ENCODE measurements around the gene GALNT4.

Gene GALNT4

GRCh38 chr12:89525824-89526770, 1.5 kb upstream of the GALNT4 start, which contains the start of gene POC1B:
TSS of gene POC1B (minus strand) at chr12:89526047. CDS start at chr12:89525895, 152 bp downstream.
- no peaks in the 10 kb centered on the region for H3K9me3 ChIP-seq (ENCODE audit: control insufficient read depth, low read depth, low read length)
- H3K9ac ChIP-seq (ENCODE audit: low read length) = peak within 1 kb of the TSS; percentile 72
- peak within 1 kb of the TSS; percentile 91 for H3K4me3 ChIP-seq (ENCODE audit: low read length)
- H3K4me1 ChIP-seq (ENCODE audit: control insufficient read depth, low read depth, low read length) = peaks cover 3% of the 10 kb centered on the region
- H3K36me3 ChIP-seq (ENCODE audit: control insufficient read depth, low read depth, low read length) = no peaks in the 10 kb centered on the region
- no peaks in the 10 kb centered on the region for H3K27me3 ChIP-seq (ENCODE audit: control insufficient read depth, insufficient read depth, low read length)
- H3K27ac ChIP-seq (ENCODE audit: low read length) = no peak within 1 kb of the TSS

GRCh38 chr12:89525305-89525823, 768 bp upstream of the GALNT4 start:
- H3K4me3 ChIP-seq (ENCODE audit: low read length) = peak overlapping the region; percentile 91
- H3K27ac ChIP-seq (ENCODE audit: low read length) = no peak overlapping the region
- no peaks in the 10 kb centered on the region for H3K36me3 ChIP-seq (ENCODE audit: control insufficient read depth, low read depth, low read length)
- no peaks in the 10 kb centered on the region for H3K27me3 ChIP-seq (ENCODE audit: control insufficient read depth, insufficient read depth, low read length)
- H3K9ac ChIP-seq (ENCODE audit: low read length) = peak overlapping the region; percentile 72
- no peaks in the 10 kb centered on the region for H3K9me3 ChIP-seq (ENCODE audit: control insufficient read depth, low read depth, low read length)
- H3K4me1 ChIP-seq (ENCODE audit: control insufficient read depth, low read depth, low read length) = peaks cover 3% of the 10 kb centered on the region

DNA sequence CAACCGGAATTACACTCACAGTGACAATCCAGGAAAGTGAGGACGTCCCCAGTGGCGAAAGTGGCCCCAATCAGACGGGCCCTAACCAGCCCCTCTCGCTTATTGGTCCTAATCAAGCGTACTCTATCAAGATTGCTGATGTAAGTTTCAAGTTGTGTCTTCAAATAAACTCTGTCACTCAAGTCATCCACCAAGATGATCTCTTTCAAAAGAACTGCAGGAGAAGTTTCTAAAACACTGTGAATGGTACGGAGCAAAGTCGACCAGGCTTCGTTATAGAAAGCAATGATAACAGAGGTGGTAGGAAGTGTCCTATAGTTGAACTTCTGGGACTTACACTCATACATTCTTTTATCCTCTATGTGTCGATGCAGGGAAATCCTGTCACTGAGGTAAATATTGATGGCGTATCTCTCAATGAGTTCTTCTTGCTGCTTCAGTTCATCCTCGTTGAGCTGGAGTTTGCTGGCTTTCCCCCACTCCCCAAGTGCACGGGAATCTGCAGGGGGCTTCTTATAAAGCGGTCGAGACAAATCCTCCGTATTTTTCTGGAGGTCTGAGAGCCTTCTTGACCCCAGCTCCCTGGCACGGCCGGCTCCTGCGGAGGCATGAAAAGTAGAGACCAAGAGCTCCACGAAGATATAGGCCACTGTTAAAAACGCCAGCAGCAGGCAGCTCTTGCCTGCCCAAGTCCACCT, 604 bp downstream of the GALNT4 start:
- Histone ChIP-seq H3K27me3 (ENCODE audit: control insufficient read depth, insufficient read depth, low read length) (no peaks in the 10 kb centered on the region), H3K27ac (ENCODE audit: low read length) (no peak overlapping the region), H3K4me3 (ENCODE audit: low read length) (peak overlapping the region; percentile 91), H3K4me1 (ENCODE audit: control insufficient read depth, low read depth, low read length) (peaks cover 3% of the 10 kb centered on the region), H3K9me3 (ENCODE audit: control insufficient read depth, low read depth, low read length) (no peaks in the 10 kb centered on the region), H3K9ac (ENCODE audit: low read length) (peak overlapping the region; percentile 72), H3K36me3 (ENCODE audit: control insufficient read depth, low read depth, low read length) (no peaks in the 10 kb centered on the region)

DNA sequence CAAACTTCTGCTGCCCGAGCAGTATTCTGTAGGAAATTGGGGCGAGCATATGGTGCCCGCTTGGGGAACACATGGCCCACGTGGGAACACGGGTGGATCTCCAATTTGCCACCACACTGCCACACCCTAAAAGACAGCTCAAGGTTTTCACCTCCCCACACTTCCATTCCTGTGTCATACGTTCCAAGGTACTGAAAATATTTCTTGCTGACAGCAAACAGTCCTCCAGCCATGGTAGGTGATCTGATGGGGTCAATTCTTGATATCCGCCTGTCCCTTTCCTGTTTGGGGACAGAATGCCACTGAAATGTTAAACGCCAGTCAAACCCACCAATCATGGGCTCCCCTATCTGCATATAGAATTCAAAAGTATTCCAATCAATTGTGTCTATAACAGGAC, 1.2 kb downstream of the GALNT4 start:
- no peaks in the 10 kb centered on the region for H3K36me3 ChIP-seq (ENCODE audit: control insufficient read depth, low read depth, low read length)
- H3K9me3 ChIP-seq (ENCODE audit: control insufficient read depth, low read depth, low read length) = no peaks in the 10 kb centered on the region
- no peak overlapping the region for H3K9ac ChIP-seq (ENCODE audit: low read length)
- no peak overlapping the region for H3K4me3 ChIP-seq (ENCODE audit: low read length)
- H3K4me1 ChIP-seq (ENCODE audit: control insufficient read depth, low read depth, low read length) = peaks cover 3% of the 10 kb centered on the region
- no peaks in the 10 kb centered on the region for H3K27me3 ChIP-seq (ENCODE audit: control insufficient read depth, insufficient read depth, low read length)
- no peak overlapping the region for H3K27ac ChIP-seq (ENCODE audit: low read length)

GRCh38 chr12:89521364-89522223, 3.0 kb downstream of the GALNT4 start:
- peaks cover 3% of the 10 kb centered on the region for H3K4me1 ChIP-seq (ENCODE audit: control insufficient read depth, low read depth, low read length)
- H3K4me3 ChIP-seq (ENCODE audit: low read length) = no peak overlapping the region
- no peak overlapping the region for H3K27ac ChIP-seq (ENCODE audit: low read length)
- H3K27me3 ChIP-seq (ENCODE audit: control insufficient read depth, insufficient read depth, low read length) = no peaks in the 10 kb centered on the region
- H3K9me3 ChIP-seq (ENCODE audit: control insufficient read depth, low read depth, low read length) = no peaks in the 10 kb centered on the region
- H3K9ac ChIP-seq (ENCODE audit: low read length) = no peak overlapping the region
- H3K36me3 ChIP-seq (ENCODE audit: control insufficient read depth, low read depth, low read length) = no peaks in the 10 kb centered on the region

DNA sequence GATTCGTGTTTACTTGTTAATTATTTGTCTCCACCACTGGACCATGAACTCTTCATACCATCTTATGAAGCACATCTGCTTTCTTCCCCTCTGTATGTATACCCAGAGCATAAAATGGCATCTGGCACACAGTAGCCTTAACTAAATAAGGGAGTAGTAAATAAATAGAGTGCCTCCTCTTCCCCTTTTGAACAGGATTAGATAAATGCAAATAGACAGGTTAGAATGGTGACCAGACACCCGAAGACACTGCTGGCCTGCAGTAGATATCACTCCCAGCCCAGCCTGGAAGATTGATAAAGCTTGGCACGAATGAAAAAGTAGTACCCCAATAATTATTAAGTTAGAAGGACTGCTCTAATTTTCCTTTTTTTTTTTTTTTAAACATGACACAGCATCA, 6.9 kb downstream of the GALNT4 start:
- H3K36me3 ChIP-seq (ENCODE audit: control insufficient read depth, low read depth, low read length) = no peaks in the 10 kb centered on the region
- H3K9ac ChIP-seq (ENCODE audit: low read length) = no peak overlapping the region
- peaks cover 14% of the 10 kb centered on the region for H3K4me1 ChIP-seq (ENCODE audit: control insufficient read depth, low read depth, low read length)
- H3K27ac ChIP-seq (ENCODE audit: low read length) = no peak overlapping the region
- H3K27me3 ChIP-seq (ENCODE audit: control insufficient read depth, insufficient read depth, low read length) = no peaks in the 10 kb centered on the region
- H3K9me3 ChIP-seq (ENCODE audit: control insufficient read depth, low read depth, low read length) = no peaks in the 10 kb centered on the region
- no peak overlapping the region for H3K4me3 ChIP-seq (ENCODE audit: low read length)

GRCh38 chr12:89516633-89517032, 8.0 kb downstream of the GALNT4 start:
- no peak overlapping the region for H3K27ac ChIP-seq (ENCODE audit: low read length)
- no peak overlapping the region for H3K9ac ChIP-seq (ENCODE audit: low read length)
- H3K36me3 ChIP-seq (ENCODE audit: control insufficient read depth, low read depth, low read length) = no peaks in the 10 kb centered on the region
- no peaks in the 10 kb centered on the region for H3K9me3 ChIP-seq (ENCODE audit: control insufficient read depth, low read depth, low read length)
- H3K4me1 ChIP-seq (ENCODE audit: control insufficient read depth, low read depth, low read length) = peaks cover 14% of the 10 kb centered on the region
- H3K4me3 ChIP-seq (ENCODE audit: low read length) = no peak overlapping the region
- no peaks in the 10 kb centered on the region for H3K27me3 ChIP-seq (ENCODE audit: control insufficient read depth, insufficient read depth, low read length)

DNA sequence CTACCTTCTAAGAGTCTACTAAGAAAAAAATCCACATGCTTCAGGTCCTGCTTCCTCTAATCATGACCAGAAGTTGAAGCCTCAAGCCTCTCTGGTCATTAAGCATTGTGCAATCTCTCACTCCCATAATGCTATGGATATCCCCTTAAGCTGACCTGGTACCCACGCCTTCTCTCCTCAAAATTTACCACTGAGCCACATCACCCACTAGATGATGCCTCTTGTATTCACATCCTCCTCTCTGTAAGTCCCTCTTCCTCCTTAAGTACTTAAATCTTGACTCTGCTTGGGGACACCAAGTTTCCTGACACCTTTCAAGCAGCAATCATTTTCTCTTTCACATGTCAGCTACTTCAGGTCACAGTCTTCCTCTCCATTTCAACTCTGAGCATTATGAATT, 9.8 kb downstream of the GALNT4 start:
- Histone ChIP-seq H3K9me3 (ENCODE audit: control insufficient read depth, low read depth, low read length) (no peaks in the 10 kb centered on the region), H3K27ac (ENCODE audit: low read length) (no peak overlapping the region), H3K4me3 (ENCODE audit: low read length) (no peak overlapping the region), H3K36me3 (ENCODE audit: control insufficient read depth, low read depth, low read length) (no peaks in the 10 kb centered on the region), H3K9ac (ENCODE audit: low read length) (no peak overlapping the region), H3K27me3 (ENCODE audit: control insufficient read depth, insufficient read depth, low read length) (no peaks in the 10 kb centered on the region), H3K4me1 (ENCODE audit: control insufficient read depth, low read depth, low read length) (peaks cover 14% of the 10 kb centered on the region)

- Histone ChIP-seq H3K36me3 (ENCODE audit: control insufficient read depth, low read depth, low read length) (no peaks in the 10 kb centered on the region), H3K4me3 (ENCODE audit: low read length) (no peak overlapping the region), H3K9me3 (ENCODE audit: control insufficient read depth, low read depth, low read length) (no peaks in the 10 kb centered on the region), H3K27me3 (ENCODE audit: control insufficient read depth, insufficient read depth, low read length) (no peaks in the 10 kb centered on the region), H3K27ac (ENCODE audit: low read length) (no peak overlapping the region), H3K4me1 (ENCODE audit: control insufficient read depth, low read depth, low read length) (peaks cover 14% of the 10 kb centered on the region), H3K9ac (ENCODE audit: low read length) (no peak overlapping the region)
Observed at GRCh38 chr12:89513544-89513943, 11.1 kb downstream of the GALNT4 start.

DNA sequence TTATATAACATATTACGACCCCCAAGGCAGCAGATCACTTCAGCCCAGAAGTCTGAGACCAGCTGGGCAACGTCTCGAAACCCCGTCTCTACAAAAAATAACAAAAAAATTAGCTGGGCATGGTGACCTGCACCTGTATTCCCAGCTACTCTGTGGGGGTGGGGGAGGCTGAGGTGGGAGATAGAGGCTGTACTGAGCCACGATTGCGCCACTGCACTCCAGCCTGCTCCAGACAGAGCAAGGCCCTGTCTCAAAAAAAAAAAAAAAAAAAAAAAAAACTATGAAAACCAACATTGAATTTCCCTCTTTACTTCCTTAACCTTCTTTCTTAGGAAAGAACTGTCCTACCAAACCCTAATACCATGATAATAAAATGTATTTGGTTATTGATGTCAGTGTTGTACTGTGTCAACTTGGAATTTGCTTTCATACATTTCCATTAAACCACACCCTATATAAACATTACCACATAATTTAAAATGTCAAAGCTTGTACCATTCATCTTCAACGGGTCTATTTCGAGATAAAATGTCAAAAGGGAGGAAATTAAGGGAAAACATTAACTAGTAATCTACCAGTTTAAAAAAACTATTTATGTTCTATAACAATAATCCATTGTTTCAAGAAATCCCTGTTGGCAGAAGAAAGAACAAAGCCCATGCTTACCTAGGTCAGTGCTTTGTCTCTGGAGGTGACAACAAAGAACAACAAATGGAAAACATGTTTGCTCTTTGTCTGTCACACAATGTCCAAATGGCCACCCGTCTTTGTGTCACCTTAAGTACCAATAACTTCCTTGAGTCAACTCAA, 17.4 kb downstream of the GALNT4 start:
- no peaks in the 10 kb centered on the region for H3K4me1 ChIP-seq (ENCODE audit: control insufficient read depth, low read depth, low read length)
- H3K36me3 ChIP-seq (ENCODE audit: control insufficient read depth, low read depth, low read length) = no peaks in the 10 kb centered on the region
- H3K9ac ChIP-seq (ENCODE audit: low read length) = no peak overlapping the region
- no peaks in the 10 kb centered on the region for H3K27me3 ChIP-seq (ENCODE audit: control insufficient read depth, insufficient read depth, low read length)
- H3K9me3 ChIP-seq (ENCODE audit: control insufficient read depth, low read depth, low read length) = no peaks in the 10 kb centered on the region
- H3K4me3 ChIP-seq (ENCODE audit: low read length) = no peak overlapping the region
- H3K27ac ChIP-seq (ENCODE audit: low read length) = no peak overlapping the region
